Measurements from ENCODE around the gene ZNF485.

GRCh38 chr10:43594944-43595589 is 11.2 kb upstream of the ZNF485 start:
- TF ChIP-seq CTCF (IDR thresholded peaks at IDR 0.05; ENCODE audit: insufficient read depth, low read length) (no peak), POLR2AphosphoS5 (IDR thresholded peaks at IDR 0.05; ENCODE audit: low read depth) (no peak), GABPA (IDR thresholded peaks at IDR 0.05; ENCODE audit: low read depth) (no peak), SPI1 (IDR thresholded peaks at IDR 0.05; ENCODE audit: borderline replicate concordance, low read depth) (no peak), REST (IDR thresholded peaks at IDR 0.05; ENCODE audit: insufficient replicate concordance, low read depth) (no peak)

Measured in HL-60 (cell line).